Measurements from ENCODE around the gene UCP3. TPM values are rescaled to one million over a fixed set of nuclear protein-coding genes. Genes with fewer than 3 reads are reported as not detected.

UCP3 gene, protein sequence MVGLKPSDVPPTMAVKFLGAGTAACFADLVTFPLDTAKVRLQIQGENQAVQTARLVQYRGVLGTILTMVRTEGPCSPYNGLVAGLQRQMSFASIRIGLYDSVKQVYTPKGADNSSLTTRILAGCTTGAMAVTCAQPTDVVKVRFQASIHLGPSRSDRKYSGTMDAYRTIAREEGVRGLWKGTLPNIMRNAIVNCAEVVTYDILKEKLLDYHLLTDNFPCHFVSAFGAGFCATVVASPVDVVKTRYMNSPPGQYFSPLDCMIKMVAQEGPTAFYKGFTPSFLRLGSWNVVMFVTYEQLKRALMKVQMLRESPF
- total RNA-seq (1 to 10 TPM; 1.7 to 2.8 TPM), polyA plus RNA-seq (1 to 10 TPM; 1.0 to 1.9 TPM)
- long read RNA-seq, donor 1, partial matches to known transcripts = 0 of 2 reads
- long read RNA-seq, donor 1, other reads (novel, unspliced or antisense) = 0 of 2 reads
- long read RNA-seq, donor 2 = 0 reads
- long read RNA-seq, donor 3 = 0 reads
- long read RNA-seq, donor 4 = 0 reads
- long read RNA-seq, donor 5 = 0 reads

DNA sequence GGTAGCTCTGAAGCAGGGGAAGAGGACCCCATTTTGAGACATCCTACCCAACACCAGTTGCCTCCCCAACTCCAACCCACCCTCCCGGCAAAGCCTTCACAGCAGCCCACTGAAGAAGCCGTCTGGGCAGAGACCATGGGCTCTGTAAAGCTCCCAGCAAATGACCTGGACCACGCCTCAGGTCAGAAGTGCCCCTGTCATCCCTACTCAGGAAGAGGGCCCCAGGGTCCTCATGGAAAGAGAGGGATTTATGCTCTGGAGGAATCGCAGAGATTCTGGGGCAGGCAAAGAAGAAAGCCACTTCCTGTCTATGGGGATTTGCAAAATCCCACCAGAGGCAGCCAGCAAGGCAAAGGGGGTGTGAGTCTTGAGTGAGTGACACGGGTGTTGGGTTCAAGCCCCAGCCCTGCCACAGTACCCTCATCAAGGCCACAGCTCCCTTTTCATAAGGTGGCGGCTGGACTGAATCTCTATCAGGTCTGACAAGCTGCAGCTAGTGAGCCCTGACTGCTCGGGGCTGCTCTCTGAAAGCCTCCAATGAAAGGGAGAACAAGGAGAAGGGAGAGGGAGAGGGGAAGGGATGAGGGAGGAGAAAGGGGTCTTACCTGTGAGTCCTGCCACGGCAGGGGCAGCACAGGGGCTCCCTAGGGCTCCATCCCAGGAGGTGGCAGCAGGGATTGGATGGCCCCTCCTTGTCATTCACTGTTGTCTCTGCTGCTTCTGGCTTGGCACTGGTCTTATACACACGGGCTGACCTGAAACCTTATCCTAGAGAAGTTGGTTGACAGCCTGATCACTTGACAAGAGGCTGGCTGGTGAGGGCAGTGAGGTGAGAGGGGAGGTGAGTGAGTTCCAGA is at the start of gene UCP3:
Gene UCP3 (minus strand): TSS at position 713 of the 857 bp plus-strand sequence. CDS start 2,043 bp downstream, outside the sequence.
- no peak within 1 kb of the TSS for H3K27ac ChIP-seq (ENCODE audit: low read depth in 1 of 2, low read length in 1 of 2)
- WGBS, 2 donors = 74 to 78% methylated on average over 9 of the region's 9 CpGs

DNA sequence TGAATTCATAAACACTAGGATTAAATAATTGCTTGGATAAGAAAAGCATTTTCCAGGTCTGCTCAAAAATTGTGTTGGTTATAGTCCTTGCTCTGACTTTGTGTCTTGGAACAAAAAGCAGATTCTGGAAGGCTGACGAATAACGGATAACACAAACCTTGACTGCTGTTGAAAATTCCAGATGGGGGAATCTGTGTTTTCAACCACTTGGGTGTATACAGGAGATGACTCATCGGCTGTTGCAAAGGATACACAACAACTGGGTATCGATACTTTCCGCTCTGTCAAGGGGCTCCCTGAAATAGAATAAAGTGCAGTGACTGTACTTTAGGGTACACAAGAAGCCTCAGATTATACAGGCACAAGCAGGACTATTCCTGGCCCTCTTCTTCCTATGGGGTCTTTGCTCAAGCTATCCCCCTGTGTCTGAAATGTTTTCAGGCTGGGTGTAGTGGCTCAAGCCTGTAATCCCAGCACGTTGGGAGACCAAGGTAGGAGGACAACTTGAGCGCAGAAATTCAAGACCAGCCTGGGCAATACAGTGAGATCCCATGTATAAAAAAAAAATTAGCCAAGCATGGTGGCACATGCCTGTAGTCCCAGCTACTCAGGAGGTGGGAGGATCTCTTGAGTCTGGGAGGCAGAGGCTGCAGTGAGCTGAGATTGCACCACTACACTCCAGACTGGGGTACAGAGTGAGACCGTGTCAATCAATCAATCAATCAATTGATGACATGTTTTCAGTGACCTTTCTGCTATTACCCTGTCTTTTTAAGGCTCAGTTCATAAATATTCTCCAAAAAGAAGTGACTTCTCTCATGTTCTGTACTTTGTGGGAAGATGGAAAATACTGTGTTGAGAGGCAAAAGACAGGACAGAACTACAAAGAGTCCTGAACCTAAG is 48.6 kb upstream of the UCP3 start:
- TF ChIP-seq, protein P1, sequence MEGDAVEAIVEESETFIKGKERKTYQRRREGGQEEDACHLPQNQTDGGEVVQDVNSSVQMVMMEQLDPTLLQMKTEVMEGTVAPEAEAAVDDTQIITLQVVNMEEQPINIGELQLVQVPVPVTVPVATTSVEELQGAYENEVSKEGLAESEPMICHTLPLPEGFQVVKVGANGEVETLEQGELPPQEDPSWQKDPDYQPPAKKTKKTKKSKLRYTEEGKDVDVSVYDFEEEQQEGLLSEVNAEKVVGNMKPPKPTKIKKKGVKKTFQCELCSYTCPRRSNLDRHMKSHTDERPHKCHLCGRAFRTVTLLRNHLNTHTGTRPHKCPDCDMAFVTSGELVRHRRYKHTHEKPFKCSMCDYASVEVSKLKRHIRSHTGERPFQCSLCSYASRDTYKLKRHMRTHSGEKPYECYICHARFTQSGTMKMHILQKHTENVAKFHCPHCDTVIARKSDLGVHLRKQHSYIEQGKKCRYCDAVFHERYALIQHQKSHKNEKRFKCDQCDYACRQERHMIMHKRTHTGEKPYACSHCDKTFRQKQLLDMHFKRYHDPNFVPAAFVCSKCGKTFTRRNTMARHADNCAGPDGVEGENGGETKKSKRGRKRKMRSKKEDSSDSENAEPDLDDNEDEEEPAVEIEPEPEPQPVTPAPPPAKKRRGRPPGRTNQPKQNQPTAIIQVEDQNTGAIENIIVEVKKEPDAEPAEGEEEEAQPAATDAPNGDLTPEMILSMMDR (IDR thresholded peaks at IDR 0.05; ENCODE audit: control extremely low read depth, extremely low read depth) = no peak
- ATAC-seq (ENCODE audit: insufficient read depth, low FRiP score) (no peak), DNase-seq (no peak)
- H3K27ac ChIP-seq (ENCODE audit: low read depth in 1 of 2, low read length in 1 of 2) = no peak overlapping the region
- no peak overlapping the region for H3K9ac ChIP-seq (ENCODE audit: insufficient read depth in 1 of 2, low read length in 2 of 2)
- no peaks in the 10 kb centered on the region for H3K27me3 ChIP-seq (ENCODE audit: control insufficient read depth in 3 of 3, insufficient read depth in 3 of 3, low read length in 2 of 3)
- no peak overlapping the region for H3K4me3 ChIP-seq
- peaks cover 1 to 9% (median 6%) of the 10 kb centered on the region in 4 donors for H3K36me3 ChIP-seq (ENCODE audit: control insufficient read depth in 4 of 4, insufficient read depth in 4 of 4, low read length in 4 of 4)
- WGBS, 2 donors = 82 to 92% methylated on average over 8 of the region's 8 CpGs
- H3K9me3 ChIP-seq (ENCODE audit: control insufficient read depth in 4 of 4, insufficient read depth in 3 of 4, low read length in 3 of 4) = no peaks in the 10 kb centered on the region
- no peaks in the 10 kb centered on the region for H3K4me1 ChIP-seq (ENCODE audit: control insufficient read depth in 5 of 5, insufficient read depth in 5 of 5, low read length in 5 of 5)

More for the DNA sequence above, at the start of gene UCP3:
- TF ChIP-seq, protein P1 (IDR thresholded peaks at IDR 0.05; ENCODE audit: control extremely low read depth, extremely low read depth) = no peak
- H3K9me3 ChIP-seq (ENCODE audit: control insufficient read depth in 4 of 4, insufficient read depth in 3 of 4, low read length in 3 of 4) = no peaks in the 10 kb centered on the region
- no peaks in the 10 kb centered on the region for H3K4me1 ChIP-seq (ENCODE audit: control insufficient read depth in 5 of 5, insufficient read depth in 5 of 5, low read length in 5 of 5)
- H3K27me3 ChIP-seq (ENCODE audit: control insufficient read depth in 3 of 3, insufficient read depth in 3 of 3, low read length in 2 of 3) = no peaks in the 10 kb centered on the region
- DNase-seq (no peak), ATAC-seq (ENCODE audit: insufficient read depth, low FRiP score) (no peak)
- H3K36me3 ChIP-seq (ENCODE audit: control insufficient read depth in 4 of 4, insufficient read depth in 4 of 4, low read length in 4 of 4) = peaks cover 4 to 23% (median 6%) of the 10 kb centered on the region in 4 donors
- no peak within 1 kb of the TSS for H3K4me3 ChIP-seq
- no peak within 1 kb of the TSS for H3K9ac ChIP-seq (ENCODE audit: insufficient read depth in 1 of 2, low read length in 2 of 2)

DNA sequence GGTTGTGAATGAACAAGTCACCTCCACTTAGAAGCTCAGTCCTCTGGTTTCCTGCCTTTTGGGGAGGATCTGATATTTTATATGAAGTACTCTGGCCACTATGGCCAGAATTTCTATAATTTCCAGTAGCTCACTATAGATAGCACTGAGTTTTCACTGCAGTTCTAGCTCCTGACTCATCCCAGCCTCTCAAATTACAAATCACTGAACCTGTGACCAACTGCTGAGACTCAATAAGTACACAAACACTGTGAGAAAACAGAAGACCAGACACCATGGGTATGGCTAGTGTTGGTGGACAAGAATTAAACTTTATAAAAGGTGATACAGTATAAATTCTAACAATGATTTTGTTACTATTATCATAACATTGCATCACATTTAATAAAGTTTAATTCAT is 47.1 kb upstream of the UCP3 start:
- ATAC-seq (ENCODE audit: insufficient read depth, low FRiP score) = no peak
- H3K36me3 ChIP-seq (ENCODE audit: control insufficient read depth in 4 of 4, insufficient read depth in 4 of 4, low read length in 4 of 4) = peaks cover 1 to 12% (median 7%) of the 10 kb centered on the region in 4 donors

More for the DNA sequence above, 47.1 kb upstream of the UCP3 start:
- Histone ChIP-seq H3K27ac (ENCODE audit: low read depth in 1 of 2, low read length in 1 of 2) (no peak overlapping the region), H3K4me3 (no peak overlapping the region), H3K27me3 (ENCODE audit: control insufficient read depth in 3 of 3, insufficient read depth in 3 of 3, low read length in 2 of 3) (no peaks in the 10 kb centered on the region), H3K9me3 (ENCODE audit: control insufficient read depth in 4 of 4, insufficient read depth in 3 of 4, low read length in 3 of 4) (no peaks in the 10 kb centered on the region), H3K9ac (ENCODE audit: insufficient read depth in 1 of 2, low read length in 2 of 2) (no peak overlapping the region), H3K4me1 (ENCODE audit: control insufficient read depth in 5 of 5, insufficient read depth in 5 of 5, low read length in 5 of 5) (no peaks in the 10 kb centered on the region)
- TF ChIP-seq, protein P1 (IDR thresholded peaks at IDR 0.05; ENCODE audit: control extremely low read depth, extremely low read depth) = no peak
- DNase-seq = no peak
